ENCODE results near the gene CEP131.

CEP131 gene

DNA sequence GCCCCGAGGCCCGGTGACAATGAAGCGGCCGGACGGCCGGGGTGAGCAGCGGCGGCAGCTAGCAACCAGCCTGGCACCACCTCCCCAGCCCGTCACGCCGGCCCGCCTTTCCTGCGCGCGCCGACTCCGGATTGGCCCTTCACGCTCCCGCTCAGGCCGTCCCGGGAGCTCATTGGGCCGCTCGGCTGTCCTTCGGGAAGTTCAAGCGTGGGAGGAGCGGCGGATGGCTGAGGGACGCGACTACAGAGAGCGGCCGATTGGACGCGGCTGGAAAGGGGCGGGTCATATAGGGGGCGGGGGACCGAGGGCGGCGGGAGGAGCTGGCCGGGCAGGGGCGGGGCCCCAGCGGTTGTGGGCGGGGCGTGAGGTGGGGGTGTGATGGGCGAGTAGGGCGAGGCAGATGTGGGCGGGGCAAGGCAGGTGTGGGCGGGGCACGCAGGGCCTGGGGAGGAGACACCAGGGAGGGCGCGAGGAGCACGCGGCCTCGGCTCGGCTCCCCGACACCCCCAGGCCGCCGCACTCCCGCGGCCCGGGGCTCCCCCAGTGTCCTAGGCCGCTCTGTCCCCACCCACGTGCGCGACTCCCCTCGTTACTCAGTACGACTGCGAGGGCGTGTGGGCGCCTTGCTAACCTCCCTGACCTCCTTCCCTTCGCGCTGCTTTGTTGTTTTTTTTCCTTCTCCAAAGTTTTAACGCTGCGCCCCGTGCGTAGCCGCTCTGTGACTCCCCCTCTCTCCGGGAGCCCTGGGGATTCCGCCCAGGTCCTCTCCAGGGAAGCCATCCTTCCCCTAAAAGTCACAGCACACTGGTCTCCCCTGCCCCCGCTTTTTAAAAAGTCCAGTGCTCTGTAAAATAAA is at the start of gene CEP131:
TSS of gene CEP131 (minus strand) at position 60 of the 856 bp plus-strand sequence. CDS start 2,909 bp downstream, outside the sequence.
- DNase-seq, result peak; percentile 94

DNA sequence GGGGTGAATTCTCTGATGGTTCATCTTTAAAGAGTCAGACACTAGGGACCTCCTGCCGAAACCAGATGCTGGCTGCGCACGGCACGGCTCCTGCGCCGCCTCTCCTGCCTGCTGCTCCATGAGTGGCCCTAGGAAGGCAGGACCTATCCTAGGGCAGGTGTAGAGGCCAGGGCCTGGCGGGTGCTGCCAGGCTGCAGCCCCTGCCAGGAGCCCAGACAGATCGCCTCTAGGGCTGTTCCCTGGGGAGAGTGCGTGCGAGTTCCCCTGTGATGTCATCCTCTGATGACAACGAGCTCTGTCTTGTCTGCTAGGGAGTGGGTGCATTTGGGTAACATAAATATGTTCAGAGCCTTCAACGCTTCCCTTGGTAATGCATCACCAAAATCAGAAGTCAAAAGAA is 48.5 kb upstream of the CEP131 start:
- DNase-seq, result no peak

GRCh38 chr17:81270279-81270678 is 47.5 kb upstream of the CEP131 start:
- DNase-seq, result no peak

DNA sequence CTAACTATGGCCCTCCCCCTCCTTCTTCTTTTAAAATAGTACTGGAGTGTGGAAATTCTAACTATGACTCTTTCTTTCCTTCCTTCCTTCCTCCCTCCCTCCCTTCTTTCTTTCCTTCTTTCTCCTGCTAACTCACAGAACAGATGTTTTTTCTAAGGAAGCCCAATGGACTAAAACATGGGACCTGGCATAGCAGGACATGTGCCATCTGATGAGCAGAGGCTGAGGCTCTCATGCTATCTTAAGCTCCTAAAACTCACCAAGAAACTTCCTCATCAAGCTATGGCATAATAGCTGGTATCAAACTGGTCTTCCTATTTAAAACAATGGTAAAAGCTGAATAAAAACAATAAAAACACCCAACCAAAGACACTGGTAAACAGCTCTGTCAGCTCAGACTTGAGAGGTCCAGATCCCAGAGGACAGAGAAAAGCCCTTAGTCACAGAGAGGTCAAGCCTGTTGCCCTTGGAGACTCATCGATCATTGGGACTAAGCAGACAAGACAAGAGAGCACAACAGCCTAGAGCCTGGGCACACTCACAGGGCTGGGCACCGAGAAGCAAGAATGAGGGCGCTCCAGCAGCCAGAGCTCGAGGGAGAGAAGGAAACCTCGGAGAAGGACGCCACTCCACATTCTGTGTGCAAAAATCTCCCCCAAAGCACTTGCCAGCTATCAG is 44.8 kb upstream of the CEP131 start:
- no peak for DNase-seq

GRCh38 chr17:81265576-81265975 is 42.8 kb upstream of the CEP131 start:
- no peak for DNase-seq

DNA sequence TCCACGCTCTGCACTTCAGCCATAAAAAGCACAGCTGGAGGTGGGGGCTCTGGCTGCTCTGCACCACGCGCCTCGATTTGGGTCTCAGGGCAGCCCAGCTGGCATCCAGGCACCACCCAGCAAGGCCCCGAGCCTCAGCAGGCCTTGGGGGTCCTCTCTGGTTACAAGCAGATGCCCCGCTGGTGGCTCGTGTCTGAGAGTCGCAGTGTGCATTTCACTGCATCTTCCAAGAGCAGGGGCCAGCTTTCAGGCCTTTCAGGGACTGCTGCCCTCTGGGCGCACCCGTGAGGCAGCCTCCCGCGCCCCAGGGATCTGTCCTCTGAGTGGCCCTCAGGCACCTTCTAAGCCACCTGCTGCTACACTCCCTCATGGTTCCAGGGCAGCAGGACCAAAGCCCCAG is 41.9 kb upstream of the CEP131 start:
- no peak for DNase-seq

- no peak for DNase-seq
These were observed 40.8 kb upstream of the CEP131 start for GRCh38 chr17:81263371-81264181.

DNA sequence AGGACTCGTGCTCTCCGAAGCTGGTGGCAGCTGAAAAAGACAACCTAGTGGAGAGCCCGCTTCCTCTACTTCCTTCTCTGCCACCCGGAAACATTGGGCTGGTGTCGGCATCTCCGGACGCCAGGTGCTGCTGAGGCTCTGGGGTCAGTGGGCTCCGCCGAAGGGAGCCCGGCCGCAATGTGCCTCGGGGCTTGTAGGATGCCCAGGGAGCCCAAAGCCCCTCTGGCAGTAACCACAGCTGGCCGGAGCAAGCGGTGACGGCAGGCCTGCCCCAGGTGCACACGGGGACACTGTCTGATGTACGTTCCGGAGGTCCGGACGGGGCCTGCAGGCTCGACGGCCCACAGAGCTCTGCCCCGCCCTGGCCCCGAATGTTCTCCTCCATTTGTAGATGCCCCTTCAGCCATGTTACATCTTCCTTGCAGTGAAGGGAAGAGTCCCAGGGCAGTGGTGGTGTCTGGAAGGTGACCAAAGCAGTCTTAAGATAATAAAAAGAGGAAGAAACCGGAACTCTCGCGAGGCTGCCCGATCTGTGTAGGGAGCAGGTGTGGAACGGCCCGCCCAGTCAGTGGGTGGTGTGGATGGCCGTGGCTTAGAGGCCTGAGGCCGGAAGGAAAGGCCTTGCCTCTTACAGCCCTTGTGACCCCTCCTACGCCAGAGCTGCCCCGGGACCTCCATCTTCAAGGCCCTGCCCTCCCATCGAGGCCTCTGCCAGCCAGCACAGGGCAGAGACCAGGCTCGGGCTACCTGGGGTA is 39.0 kb upstream of the CEP131 start:
- no peak for DNase-seq

GRCh38 chr17:81261096-81261495 is 38.3 kb upstream of the CEP131 start:
- no peak for DNase-seq

- DNase-seq, result no peak
These were observed 37.9 kb upstream of the CEP131 start for GRCh38 chr17:81260641-81261040.

DNA sequence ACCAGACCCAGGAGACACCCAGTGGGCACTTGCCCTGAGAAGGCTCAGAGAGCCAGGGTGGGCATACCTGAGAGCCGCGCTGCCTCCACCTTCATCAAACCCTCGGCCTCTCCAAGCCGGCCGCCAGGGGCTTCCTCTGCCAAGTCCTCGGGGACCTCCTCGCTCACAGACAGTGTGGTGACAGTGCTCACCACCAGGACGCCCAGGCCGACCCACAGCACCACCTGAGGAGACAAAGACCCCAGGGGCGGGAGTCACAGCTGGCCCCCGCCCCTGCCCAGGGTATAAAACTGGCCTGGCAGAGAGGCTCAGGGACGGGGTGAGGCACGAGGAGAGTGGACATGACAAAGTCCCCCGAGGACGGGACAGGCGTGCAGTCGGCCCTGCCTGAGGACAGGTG is 37.4 kb upstream of the CEP131 start:
- no peak for DNase-seq

DNA sequence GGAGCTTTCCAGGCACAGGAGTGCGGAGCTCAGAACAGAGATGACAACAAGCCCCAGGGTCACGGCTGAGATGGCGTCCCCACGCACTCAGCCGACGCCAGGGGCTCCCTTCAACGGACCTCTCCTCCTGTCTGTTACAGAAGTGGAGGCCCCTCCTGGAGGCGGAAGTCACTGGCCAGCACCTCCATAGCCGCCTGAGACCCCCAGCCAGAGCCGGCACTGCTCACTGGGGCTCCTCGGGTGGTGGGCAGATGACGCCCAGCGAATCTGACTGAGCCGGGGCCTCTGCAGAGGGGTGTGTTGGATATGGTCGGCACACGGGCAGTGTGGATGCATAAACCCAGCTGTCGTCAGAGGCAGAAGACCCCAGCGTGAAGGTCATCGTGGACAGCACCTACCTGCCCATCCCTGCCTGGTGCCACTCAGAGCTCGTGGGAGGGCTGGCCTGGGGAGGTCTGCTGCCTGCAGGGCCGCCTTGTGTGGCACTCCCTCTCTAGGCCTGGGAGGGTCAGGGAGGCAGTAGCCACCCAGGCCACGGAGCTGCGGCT is 36.4 kb upstream of the CEP131 start:
- DNase-seq, result no peak

- DNase-seq, result no peak
These were observed 35.5 kb upstream of the CEP131 start for GRCh38 chr17:81258292-81258691.

GRCh38 chr17:81257533-81257932 is 34.8 kb upstream of the CEP131 start:
- no peak for DNase-seq

DNA sequence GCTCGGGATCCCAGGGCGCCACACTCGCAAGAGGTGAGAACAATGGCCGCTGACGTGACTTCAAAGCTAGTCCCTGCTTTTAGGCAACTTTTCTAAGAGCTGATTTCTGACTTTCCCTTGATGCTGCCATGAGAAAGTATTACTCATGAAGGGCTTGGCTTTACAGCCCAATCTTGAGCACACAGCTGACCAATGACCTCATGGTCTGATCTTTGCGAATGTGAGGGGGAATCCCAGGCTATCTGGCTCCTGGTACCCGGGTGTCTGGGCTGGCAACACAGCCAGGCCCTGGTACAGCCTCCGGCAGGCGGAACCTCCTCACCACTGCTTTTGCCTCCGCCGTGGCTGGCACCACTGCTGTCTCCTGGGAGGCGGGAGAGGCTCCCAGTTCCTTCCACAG is 33.9 kb upstream of the CEP131 start:
- DNase-seq, result no peak

DNA sequence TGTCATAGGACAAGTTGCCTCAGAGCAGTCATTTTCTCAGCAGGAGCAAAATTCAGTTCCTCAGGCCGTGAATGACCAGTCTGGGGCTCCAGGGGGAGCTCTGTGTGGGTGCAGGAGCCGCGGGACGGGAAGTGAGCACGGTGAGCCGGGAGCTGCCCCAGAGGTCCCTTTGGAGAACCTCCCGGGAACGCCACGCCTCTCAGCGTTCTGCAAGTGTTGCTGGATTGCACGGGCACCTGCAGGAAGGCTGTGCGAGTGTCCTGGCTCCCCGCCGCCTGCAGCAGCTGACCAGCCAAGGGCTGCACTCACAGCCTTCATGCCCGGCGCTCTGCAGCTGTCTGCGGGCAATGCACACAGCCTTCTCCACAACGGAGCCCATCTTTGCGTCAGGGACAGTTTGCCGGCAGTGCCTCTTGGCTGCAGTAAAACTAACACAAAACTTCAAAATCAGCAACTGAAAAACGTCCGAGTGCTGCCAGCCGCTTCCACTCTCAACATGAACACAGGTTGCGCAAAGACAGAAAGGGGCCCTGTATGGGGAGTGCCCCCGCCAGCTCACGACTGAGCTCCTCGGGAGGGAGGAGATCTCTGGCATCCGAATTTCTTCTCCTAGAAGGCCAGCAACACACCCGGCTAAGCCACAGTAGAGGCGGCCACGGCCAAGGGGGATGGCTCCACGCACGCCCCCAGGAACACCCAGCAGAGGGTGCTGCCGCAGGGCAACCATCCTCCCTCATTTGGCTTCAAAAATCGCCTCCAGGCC is 32.4 kb upstream of the CEP131 start:
- DNase-seq, result peak; percentile 95

DNA sequence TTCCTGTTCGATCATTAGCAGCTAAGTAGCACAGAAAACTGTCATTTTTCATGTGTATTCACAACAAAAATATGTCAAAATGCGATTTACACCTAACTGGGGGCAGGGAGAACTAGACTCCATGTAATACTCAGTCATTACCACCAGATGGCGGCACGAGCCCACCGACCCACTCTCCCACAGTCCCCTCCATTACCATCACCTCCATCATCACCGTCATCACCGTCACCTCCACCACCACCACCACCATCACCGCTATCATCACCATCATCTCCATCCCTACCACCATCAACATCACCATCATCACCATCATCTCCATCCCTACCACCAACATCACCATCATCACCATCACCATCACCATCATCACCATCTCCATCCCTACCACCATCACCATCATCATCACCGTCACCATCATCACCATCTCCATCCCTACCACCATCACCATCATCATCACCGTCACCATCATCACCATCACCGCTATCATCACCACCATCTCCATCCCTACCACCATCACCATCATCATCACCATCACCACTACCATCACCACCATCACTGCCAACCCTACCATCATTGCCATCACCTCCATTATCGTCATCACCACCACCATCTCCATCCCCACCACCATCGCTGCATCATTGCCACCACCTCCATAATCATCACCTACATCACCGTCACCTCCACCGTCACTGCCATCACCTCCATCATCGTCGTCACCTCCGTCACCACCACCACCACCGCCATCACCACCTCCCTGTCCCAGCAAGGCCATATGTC is 30.8 kb upstream of the CEP131 start:
- peak; percentile 52 for DNase-seq

GRCh38 chr17:81252987-81253329 is 30.2 kb upstream of the CEP131 start:
- DNase-seq, result no peak

- DNase-seq, result no peak
These were observed 29.7 kb upstream of the CEP131 start for GRCh38 chr17:81252326-81252986.

DNA sequence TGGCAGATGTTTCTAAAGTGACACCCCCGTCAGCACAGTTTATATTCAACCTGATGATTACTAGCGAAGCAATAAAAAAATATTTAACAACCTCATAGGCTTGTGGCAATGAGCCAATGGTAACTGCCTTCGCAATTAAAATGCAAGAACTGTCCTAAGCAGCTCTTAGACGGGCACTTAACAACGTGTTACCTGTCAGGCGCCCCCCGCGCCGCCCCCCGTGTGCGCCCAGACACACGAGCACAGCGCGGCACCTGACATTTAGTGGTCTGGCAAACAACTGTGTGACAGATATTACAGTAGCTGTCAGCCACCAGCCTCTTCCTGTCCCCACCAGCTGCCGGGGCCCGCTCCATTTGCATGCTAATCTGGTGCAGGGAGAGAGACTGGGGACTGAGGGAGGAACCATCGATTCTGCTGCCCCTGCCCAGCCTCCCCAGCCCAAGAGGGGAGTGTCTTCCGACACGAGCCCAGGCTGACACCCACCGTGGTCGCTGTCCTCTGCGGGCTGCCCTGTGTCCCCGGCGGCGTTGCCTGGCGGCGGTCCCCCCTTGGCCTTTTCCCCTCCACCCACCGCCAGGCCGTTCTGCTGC is 29.0 kb upstream of the CEP131 start:
- DNase-seq, result peak; percentile 58
